Activated B cell treated with CpG ODN at 0.5 μM for 24 hours (primary cell): ENCODE results near the gene PRKCH. TPM values are rescaled to one million over a fixed set of nuclear protein-coding genes. Genes with fewer than 3 reads are reported as not detected.

ENCODE experiments used
- ATAC-seq: fragments of 200-7000 bp; cut with Tn5 transposase; one replicate; pipeline ENCODE4 v1.10.0; 2021; ENCODE audit warnings: low read depth, mild to moderate bottlenecking, moderate library complexity
- CTCF ChIA-PET: fragments of 350-600 bp; sonication (Branson Sonifier 250); formaldehyde crosslinking; loops from one replicate; lab custom pipeline; 2021; ENCODE audit warnings: antibody characterized with exemption; lab: Charles Lee
- POLR2A ChIA-PET: fragments of 350-600 bp; sonication (Branson Sonifier 250); formaldehyde crosslinking; loops from one replicate; lab custom pipeline; 2021; ENCODE audit warnings: antibody characterized with exemption; lab: Charles Lee
- DNase-seq: peaks from one replicate; pipeline ENCODE4 v3.0.0; 2022
- H3K27ac Mint-ChIP-seq: one replicate; pipeline ENCODE4 v1.8.0; 2020; ENCODE audit warnings: mixed read lengths
- H3K27me3 Mint-ChIP-seq: one replicate; pipeline ENCODE4 v1.8.0; 2021; ENCODE audit warnings: mixed read lengths
- H3K36me3 Mint-ChIP-seq: one replicate; pipeline ENCODE4 v1.8.0; 2021; ENCODE audit warnings: low read depth, mixed read lengths
- H3K4me1 Mint-ChIP-seq: one replicate; pipeline ENCODE4 v1.8.0; 2021; ENCODE audit warnings: mixed read lengths
- H3K4me3 Mint-ChIP-seq: one replicate; pipeline ENCODE4 v1.8.0; 2020; ENCODE audit warnings: mild to moderate bottlenecking, mixed read lengths
- H3K9me3 Mint-ChIP-seq: one replicate; pipeline ENCODE4 v1.8.0; 2020; ENCODE audit warnings: mixed read lengths
- intact Hi-C: fragments of 100-400 bp; cut with micrococcal nuclease; formaldehyde crosslinking; loops from one replicate; pipeline ENCODE4 v1.15.1; 2024
- total RNA-seq: library from RNA; stranded (reverse); gene quantifications from 2 replicates; pipeline ENCODE4 v1.2.3, GENCODE V29; 2022
- TF ChIP-seq, protein P1 (sequence below): fragments of 200-600 bp; IDR thresholded peaks from one replicate; pipeline ENCODE4 v1.8.0; 2022; ENCODE audit warnings: antibody characterized with exemption, mild to moderate bottlenecking

The PRKCH gene
- total RNA-seq, 1 donor from 2014 or later, result 4.6 TPM

GRCh38 chr14:61533513-61534255, 212.3 kb downstream of the PRKCH start:
- DNase-seq (no peak), ATAC-seq (no peak)
- H3K27me3 Mint-ChIP-seq, result no peaks in the 10 kb centered on the region
- intact Hi-C loops, result no loop called here
- POLR2A ChIA-PET, result interaction anchor here (1.5 kb wide), 1 partner anchor 16 kb away, joined by 3 read pairs; no protein-coding TSS in a partner anchor
- no peaks in the 10 kb centered on the region for H3K9me3 Mint-ChIP-seq
- H3K27ac Mint-ChIP-seq, result no peak overlapping the region
- no peaks in the 10 kb centered on the region for H3K36me3 Mint-ChIP-seq
- peaks cover 14% of the 10 kb centered on the region for H3K4me1 Mint-ChIP-seq
- CTCF ChIA-PET, result no interaction called here
- TF ChIP-seq, protein P1, sequence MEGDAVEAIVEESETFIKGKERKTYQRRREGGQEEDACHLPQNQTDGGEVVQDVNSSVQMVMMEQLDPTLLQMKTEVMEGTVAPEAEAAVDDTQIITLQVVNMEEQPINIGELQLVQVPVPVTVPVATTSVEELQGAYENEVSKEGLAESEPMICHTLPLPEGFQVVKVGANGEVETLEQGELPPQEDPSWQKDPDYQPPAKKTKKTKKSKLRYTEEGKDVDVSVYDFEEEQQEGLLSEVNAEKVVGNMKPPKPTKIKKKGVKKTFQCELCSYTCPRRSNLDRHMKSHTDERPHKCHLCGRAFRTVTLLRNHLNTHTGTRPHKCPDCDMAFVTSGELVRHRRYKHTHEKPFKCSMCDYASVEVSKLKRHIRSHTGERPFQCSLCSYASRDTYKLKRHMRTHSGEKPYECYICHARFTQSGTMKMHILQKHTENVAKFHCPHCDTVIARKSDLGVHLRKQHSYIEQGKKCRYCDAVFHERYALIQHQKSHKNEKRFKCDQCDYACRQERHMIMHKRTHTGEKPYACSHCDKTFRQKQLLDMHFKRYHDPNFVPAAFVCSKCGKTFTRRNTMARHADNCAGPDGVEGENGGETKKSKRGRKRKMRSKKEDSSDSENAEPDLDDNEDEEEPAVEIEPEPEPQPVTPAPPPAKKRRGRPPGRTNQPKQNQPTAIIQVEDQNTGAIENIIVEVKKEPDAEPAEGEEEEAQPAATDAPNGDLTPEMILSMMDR, result no peak
- no peak overlapping the region for H3K4me3 Mint-ChIP-seq

DNA sequence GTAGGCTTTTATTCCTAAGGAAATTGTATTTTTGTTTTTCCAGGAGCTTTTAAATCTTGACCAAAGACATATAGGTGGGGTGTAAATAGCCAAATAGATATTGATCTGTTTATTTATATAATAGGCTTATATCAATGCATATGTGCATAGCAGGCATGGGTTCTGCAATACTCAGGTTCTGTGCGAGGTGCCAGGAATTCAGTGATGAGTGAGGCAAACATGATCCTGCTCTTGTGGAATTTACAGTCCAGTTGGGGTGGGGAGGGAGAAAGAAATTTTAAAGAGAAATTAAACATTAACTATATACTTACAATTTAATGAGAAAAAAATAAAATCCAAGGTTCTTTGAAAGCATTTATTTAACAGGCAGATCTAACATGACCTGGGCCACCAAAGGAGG, 213.7 kb downstream of the PRKCH start:
- intact Hi-C loops, result no loop called here
- H3K36me3 Mint-ChIP-seq, result no peaks in the 10 kb centered on the region
- no peaks in the 10 kb centered on the region for H3K27me3 Mint-ChIP-seq
- TF ChIP-seq, protein P1, result no peak
- no peak for ATAC-seq
- no peak for DNase-seq
- no peak overlapping the region for H3K4me3 Mint-ChIP-seq
- no peak overlapping the region for H3K27ac Mint-ChIP-seq
- ChIA-PET POLR2A (no interaction called here), CTCF (no interaction called here)
- H3K9me3 Mint-ChIP-seq, result no peaks in the 10 kb centered on the region
- peaks cover 14% of the 10 kb centered on the region for H3K4me1 Mint-ChIP-seq

DNA sequence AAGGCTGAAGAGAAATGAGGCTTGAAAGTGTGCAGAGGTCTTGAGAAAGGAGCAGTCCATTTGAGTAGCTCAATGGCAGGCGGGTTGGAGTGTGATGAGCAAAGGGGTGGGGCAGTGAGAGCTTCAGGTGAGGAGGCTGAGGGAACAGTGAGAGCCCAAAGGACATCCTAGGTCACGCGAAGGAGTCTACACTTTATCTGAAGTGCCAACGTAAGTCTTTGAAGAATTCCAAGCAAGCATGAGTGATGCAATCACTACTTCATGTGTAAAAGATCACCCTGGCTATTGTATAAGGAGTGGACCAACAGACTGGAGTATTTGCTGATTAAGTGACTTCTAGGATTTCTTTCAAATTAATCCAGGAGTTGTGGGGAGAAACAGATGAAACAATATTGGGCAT, 214.1 kb downstream of the PRKCH start:
- CTCF ChIA-PET, result no interaction called here
- H3K27ac Mint-ChIP-seq, result no peak overlapping the region
- POLR2A ChIA-PET, result interaction anchor here (1.5 kb wide), 1 partner anchor 32 kb away, joined by 4 read pairs; no protein-coding TSS in a partner anchor
- no peaks in the 10 kb centered on the region for H3K9me3 Mint-ChIP-seq
- TF ChIP-seq, protein P1, result no peak
- H3K4me1 Mint-ChIP-seq, result peaks cover 14% of the 10 kb centered on the region
- intact Hi-C loops, result no loop called here
- no peaks in the 10 kb centered on the region for H3K27me3 Mint-ChIP-seq
- H3K4me3 Mint-ChIP-seq, result no peak overlapping the region
- no peaks in the 10 kb centered on the region for H3K36me3 Mint-ChIP-seq
- ATAC-seq, result no peak
- DNase-seq, result no peak

GRCh38 chr14:61536661-61537562, 215.5 kb downstream of the PRKCH start:
- CTCF ChIA-PET, result no interaction called here
- TF ChIP-seq, protein P1, result no peak
- DNase-seq, result no peak
- no peaks in the 10 kb centered on the region for H3K36me3 Mint-ChIP-seq
- H3K27ac Mint-ChIP-seq, result no peak overlapping the region
- ATAC-seq, result no peak
- intact Hi-C loops, result no loop called here
- no peaks in the 10 kb centered on the region for H3K27me3 Mint-ChIP-seq
- H3K4me3 Mint-ChIP-seq, result no peak overlapping the region
- H3K9me3 Mint-ChIP-seq, result no peaks in the 10 kb centered on the region
- peaks cover 14% of the 10 kb centered on the region for H3K4me1 Mint-ChIP-seq
- POLR2A ChIA-PET, result interaction anchor here (1.5 kb wide), 1 partner anchor 34 kb away, joined by 4 read pairs; no protein-coding TSS in a partner anchor
